Right cardiac atrium (tissue), 5 donors: ENCODE results near the gene PDLIM3. TPM values are rescaled to one million over a fixed set of nuclear protein-coding genes. Genes with fewer than 3 reads are reported as not detected.

Source experiments
- ATAC-seq, 2 donors: fragments of 200-7000 bp; cut with Tn5 transposase; one replicate each; pipeline versions ENCODE4 v1.8.0 to v1.9.1; 2020; ENCODE audit warnings: moderate library complexity in 2 of 2, mild to moderate bottlenecking in 1 of 2
- DNase-seq, 3 donors: peaks; one replicate each; pipeline ENCODE4 v3.0.0-alpha.2; 2020
- H3K27ac ChIP-seq: one replicate; pipeline ENCODE4 v1.5.1; 2013; ENCODE audit warnings: mild to moderate bottlenecking, low read length, control low read depth, moderate library complexity
- H3K27me3 ChIP-seq: one replicate; pipeline ENCODE4 v1.6.1; 2013; ENCODE audit not compliant: control insufficient read depth, insufficient read depth
- H3K4me1 ChIP-seq: one replicate; pipeline ENCODE4 v1.6.1; 2013; ENCODE audit warnings: low read length; ENCODE audit not compliant: control insufficient read depth, insufficient read depth
- H3K4me3 ChIP-seq: one replicate; pipeline ENCODE4 v1.5.1; 2013; ENCODE audit warnings: low read length, control low read depth
- H3K9me3 ChIP-seq: one replicate; pipeline ENCODE4 v1.6.1; 2013; ENCODE audit warnings: low read length; ENCODE audit not compliant: control insufficient read depth
- WGBS: extraction: QIAGEN DNeasy Blood & Tissue Kit; methylation state at CpG from one replicate; pipeline ENCODE4 v1.1.7; 2013; 5-methylcytosine and 5-hydroxymethylcytosine counted together
- intact Hi-C, 4 donors: fragments of 100-400 bp; cut with DNase I; formaldehyde crosslinking; loops; one replicate each; pipeline versions ENCODE4 v1.11.0 to v1.14.0; 2022 to 2023
- polyA plus RNA-seq: library from polyadenylated mRNA; stranded (reverse); fragments of 200-250 nt; gene quantifications from one replicate; pipeline ENCODE4 v1.2.3, GENCODE V29; 2013
- total RNA-seq, 4 donors: library from RNA; stranded (reverse); fragmentation: NEBNext Ultra II Directional; extraction: Animal tissue kit (Norgen Biotek cat#: 25700); gene quantifications; one replicate each; pipeline ENCODE4 v1.2.1, GENCODE V29; 2021
- donor health status: healthy with polysubstance abuse.
- donor health status: DM: no; HTN: yes; CAD: no.
- donor health status: DM: no; HTN: no; CAD: no.
- donor health status: DM: no; HTN: yes; CAD: no; lungs with severe emphysema.
- donor health status: DM: yes; HTN: yes; CAD: no.

PDLIM3 gene
- total and polyA plus RNA-seq, 5 donors = 267 to 965 (median 314) TPM

GRCh38 chr4:185504098-185505047, 30.9 kb downstream of the PDLIM3 start:
- no peaks in the 10 kb centered on the region for H3K27me3 ChIP-seq
- peak overlapping the region; percentile 78 for H3K27ac ChIP-seq
- WGBS = 50% methylated on average over 21 of the region's 21 CpGs
- H3K4me3 ChIP-seq = no peak overlapping the region
- DNase-seq (peak; percentile 89 to 94 (median 92)), ATAC-seq (peak; percentile 82 to 91)
- no peaks in the 10 kb centered on the region for H3K4me1 ChIP-seq
- H3K9me3 ChIP-seq = no peaks in the 10 kb centered on the region
- intact Hi-C loops = no loop called here

GRCh38 chr4:185502386-185502785, 32.9 kb downstream of the PDLIM3 start:
- ATAC-seq = no peak
- Histone ChIP-seq H3K27me3 (no peaks in the 10 kb centered on the region), H3K27ac (no peak overlapping the region), H3K4me3 (no peak overlapping the region), H3K4me1 (no peaks in the 10 kb centered on the region), H3K9me3 (no peaks in the 10 kb centered on the region)
- 86% methylated on average over 11 of the region's 11 CpGs for WGBS
- intact Hi-C loops = no loop called here
- DNase-seq = no peak

GRCh38 chr4:185500576-185500975, 34.7 kb downstream of the PDLIM3 start:
- 39% methylated on average over 1 of the region's 1 CpG for WGBS
- H3K4me3 ChIP-seq = no peak overlapping the region
- no peaks in the 10 kb centered on the region for H3K9me3 ChIP-seq
- peak in 1 of 2 donors; percentile 5 for ATAC-seq
- intact Hi-C loops = no loop called here
- H3K27ac ChIP-seq = no peak overlapping the region
- H3K4me1 ChIP-seq = no peaks in the 10 kb centered on the region
- no peaks in the 10 kb centered on the region for H3K27me3 ChIP-seq
- DNase-seq = no peak

- Histone ChIP-seq H3K4me1 (no peaks in the 10 kb centered on the region), H3K27me3 (no peaks in the 10 kb centered on the region), H3K4me3 (no peak overlapping the region), H3K9me3 (no peaks in the 10 kb centered on the region), H3K27ac (no peak overlapping the region)
- ATAC-seq (peak in 1 of 2 donors; percentile 9), DNase-seq (peak in 1 of 3 donors; percentile 51)
- WGBS = 92% methylated on average over 9 of the region's 9 CpGs
- intact Hi-C loops = no loop called here
These were observed 35.3 kb downstream of the PDLIM3 start for GRCh38 chr4:185500035-185500434.

- no peak for DNase-seq
- Histone ChIP-seq H3K27ac (no peak overlapping the region), H3K4me3 (no peak overlapping the region), H3K4me1 (no peaks in the 10 kb centered on the region), H3K9me3 (no peaks in the 10 kb centered on the region), H3K27me3 (no peaks in the 10 kb centered on the region)
- ATAC-seq = no peak
- WGBS = 91% methylated on average over 2 of the region's 2 CpGs
- intact Hi-C loops = no loop called here
These were observed 46.7 kb downstream of the PDLIM3 start for GRCh38 chr4:185488650-185489049.

GRCh38 chr4:185481401-185481800, 53.9 kb downstream of the PDLIM3 start:
- WGBS = 76% methylated on average over 2 of the region's 2 CpGs
- H3K4me1 ChIP-seq = peaks cover 3% of the 10 kb centered on the region
- DNase-seq (no peak), ATAC-seq (peak in 1 of 2 donors; percentile 54)
- H3K9me3 ChIP-seq = no peaks in the 10 kb centered on the region
- no peaks in the 10 kb centered on the region for H3K27me3 ChIP-seq
- no peak overlapping the region for H3K4me3 ChIP-seq
- intact Hi-C loops = no loop called here
- H3K27ac ChIP-seq = no peak overlapping the region

GRCh38 chr4:185480016-185480732, 55.1 kb downstream of the PDLIM3 start:
- Histone ChIP-seq H3K4me1 (peaks cover 3% of the 10 kb centered on the region), H3K27ac (no peak overlapping the region), H3K4me3 (no peak overlapping the region), H3K9me3 (no peaks in the 10 kb centered on the region), H3K27me3 (no peaks in the 10 kb centered on the region)
- DNase-seq = no peak
- intact Hi-C loops = no loop called here
- ATAC-seq = peak in 1 of 2 donors; percentile 16
- WGBS = 68% methylated on average over 15 of the region's 15 CpGs

- intact Hi-C loops = no loop called here
- Histone ChIP-seq H3K27ac (no peak overlapping the region), H3K4me3 (no peak overlapping the region), H3K9me3 (no peaks in the 10 kb centered on the region), H3K27me3 (no peaks in the 10 kb centered on the region), H3K4me1 (peaks cover 3% of the 10 kb centered on the region)
- ATAC-seq (no peak), DNase-seq (no peak)
- 81% methylated on average over 1 of the region's 1 CpG for WGBS
These were observed 55.8 kb downstream of the PDLIM3 start for GRCh38 chr4:185479507-185479971.

- DNase-seq (peak in 1 of 3 donors; percentile 22), ATAC-seq (no peak)
- Histone ChIP-seq H3K27me3 (no peaks in the 10 kb centered on the region), H3K9me3 (no peaks in the 10 kb centered on the region), H3K27ac (no peak overlapping the region), H3K4me1 (no peaks in the 10 kb centered on the region), H3K4me3 (no peak overlapping the region)
- WGBS = 99% methylated on average over 8 of the region's 8 CpGs
- intact Hi-C loops = loop anchor here in 3 of 4 donors (5.0 kb wide), 2 partner anchors 119 to 124 kb away; no protein-coding TSS in a partner anchor
These were observed 62.1 kb downstream of the PDLIM3 start for GRCh38 chr4:185473247-185473646.

- Histone ChIP-seq H3K4me1 (no peaks in the 10 kb centered on the region), H3K27me3 (no peaks in the 10 kb centered on the region), H3K9me3 (no peaks in the 10 kb centered on the region), H3K4me3 (peak overlapping the region; percentile 98), H3K27ac (no peak overlapping the region)
- WGBS = 38% methylated on average over 10 of the region's 10 CpGs
- intact Hi-C loops = loop anchor here in 3 of 4 donors (5.0 kb wide), 2 partner anchors 120 to 125 kb away; no protein-coding TSS in a partner anchor
- ATAC-seq (no peak), DNase-seq (peak in 1 of 3 donors; percentile 27)
These were observed 63.2 kb downstream of the PDLIM3 start for GRCh38 chr4:185472103-185472542.
